H7 (cell line): ENCODE results near the gene CRB2. TPM values are rescaled to one million over a fixed set of nuclear protein-coding genes. Genes with fewer than 3 reads are reported as not detected.

Source experiments
- DNase-seq: peaks from one replicate; pipeline ENCODE4 v3.0.0; 2012
- H3K27me3 ChIP-seq: 2 replicates; pipeline ENCODE4 v1.6.0; 2011; ENCODE audit warnings: mild to moderate bottlenecking, low read length; ENCODE audit not compliant: control insufficient read depth, insufficient read depth
- H3K36me3 ChIP-seq: replicated peaks from 2 replicates; pipeline ENCODE4 v1.5.1; 2011; ENCODE audit warnings: low read length; ENCODE audit not compliant: control insufficient read depth, insufficient read depth
- H3K4me3 ChIP-seq: 2 replicates; pipeline ENCODE4 v1.5.1; 2011; ENCODE audit warnings: low read depth, mild to moderate bottlenecking, control low read depth, low read length, moderate library complexity; ENCODE audit not compliant: insufficient read depth
- total RNA-seq: library from RNA; depleted of rRNA; stranded (reverse); fragments of >200 nt; shearing (Covaris generic); gene quantifications from 2 replicates; pipeline ENCODE4 v1.2.3, GENCODE V29; 2014; rRNA removed

CRB2 gene
- total RNA-seq, 1 experiment from 2014 or later, result 1.7 TPM

- Histone ChIP-seq H3K4me3 (no peak overlapping the region), H3K36me3 (no peaks in the 10 kb centered on the region), H3K27me3 (no peaks in the 10 kb centered on the region)
- DNase-seq, result no peak
Measured at GRCh38 chr9:123425261-123425821, 69.3 kb downstream of the CRB2 start.

GRCh38 chr9:123425836-123426365, 69.9 kb downstream of the CRB2 start:
- Histone ChIP-seq H3K36me3 (no peaks in the 10 kb centered on the region), H3K27me3 (no peaks in the 10 kb centered on the region), H3K4me3 (no peak overlapping the region)
- no peak for DNase-seq

DNA sequence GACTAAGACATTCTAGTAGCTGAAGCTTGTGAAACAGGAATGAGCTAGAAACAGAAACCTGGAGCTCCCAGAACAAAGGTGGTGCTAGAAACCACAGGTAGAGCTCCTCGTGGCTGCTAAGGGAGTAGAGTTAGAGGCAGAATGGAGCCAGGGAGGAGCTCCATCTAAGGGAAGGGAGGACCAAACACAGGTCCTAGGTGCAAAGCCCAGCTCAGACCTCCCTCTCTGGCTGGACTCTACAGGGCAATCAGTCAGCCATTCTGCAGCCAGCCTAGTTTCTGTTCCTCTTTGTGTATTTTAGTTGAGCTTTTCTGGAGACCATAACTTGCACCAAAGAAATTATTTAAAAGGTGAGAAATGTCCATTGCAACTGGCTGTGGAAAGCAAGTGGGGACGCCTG, 70.4 kb downstream of the CRB2 start:
- Histone ChIP-seq H3K27me3 (no peaks in the 10 kb centered on the region), H3K4me3 (no peak overlapping the region), H3K36me3 (no peaks in the 10 kb centered on the region)
- DNase-seq, result no peak

Other genes starting within 250 kb of the CRB2 start
- 35.0 and 49.9 TPM in 2 replicates for gene STRBP, start 87.6 kb upstream of the CRB2 start, total RNA-seq